Loucy (cell line): Measurements from ENCODE around the gene PKNOX2.
A peak's percentile ranks its signal among the peaks of the same experiment; 100 is the strongest.

Experiments used
- H2AFZ ChIP-seq: fragments of 200-600 bp; sonication (generic); 2 replicates; pipeline ENCODE4 v1.6.0; 2016; ENCODE audit warnings: antibody characterized with exemption, mild to moderate bottlenecking, low read length, moderate library complexity
- H3F3A ChIP-seq: fragments of 200-600 bp; 2 replicates; pipeline ENCODE4 v1.6.0; 2016; ENCODE audit warnings: antibody characterized with exemption, low read depth, mild to moderate bottlenecking
- H3K27me3 ChIP-seq: fragments of 200-600 bp; sonication (generic); 2 replicates; pipeline ENCODE4 v1.6.1; 2014; ENCODE audit warnings: low read length, mild to moderate bottlenecking; ENCODE audit not compliant: insufficient read depth, poor library complexity, severe bottlenecking
- H3K36me3 ChIP-seq: fragments of 200-600 bp; sonication (generic); 2 replicates; pipeline ENCODE4 v1.6.1; 2016; ENCODE audit warnings: low read length; ENCODE audit not compliant: insufficient read depth
- H3K4me1 ChIP-seq: fragments of 200-600 bp; sonication (generic); 2 replicates; pipeline ENCODE4 v1.5.1; 2014; ENCODE audit warnings: low read length, mild to moderate bottlenecking; ENCODE audit not compliant: insufficient read depth, poor library complexity, severe bottlenecking
- H3K4me2 ChIP-seq: fragments of 200-600 bp; sonication (generic); 2 replicates; pipeline ENCODE4 v1.6.0; 2014; ENCODE audit warnings: antibody characterized with exemption, low read length, low read depth, mild to moderate bottlenecking; ENCODE audit not compliant: poor library complexity, severe bottlenecking
- H3K4me3 ChIP-seq: fragments of 200-600 bp; sonication (generic); 2 replicates; pipeline ENCODE4 v1.5.1; 2014; ENCODE audit warnings: low read length, mild to moderate bottlenecking, mixed read lengths; ENCODE audit not compliant: poor library complexity, severe bottlenecking
- H3K79me2 ChIP-seq: fragments of 200-600 bp; sonication (generic); 2 replicates; pipeline ENCODE4 v1.6.1; 2014; ENCODE audit warnings: low read length; ENCODE audit not compliant: insufficient read depth
- H3K9ac ChIP-seq: fragments of 200-600 bp; sonication (generic); 2 replicates; pipeline ENCODE4 v1.6.0; 2014; ENCODE audit warnings: mild to moderate bottlenecking, low read depth, low read length, moderate library complexity; ENCODE audit not compliant: poor library complexity, severe bottlenecking
- H3K9me2 ChIP-seq: fragments of 200-600 bp; sonication (generic); replicated peaks from 2 replicates; pipeline ENCODE4 v1.6.1; 2016; ENCODE audit warnings: low read depth, low read length, mixed read lengths
- H3K9me3 ChIP-seq: fragments of 200-600 bp; sonication (generic); 2 replicates; pipeline ENCODE4 v1.6.1; 2014; ENCODE audit warnings: mild to moderate bottlenecking, antibody characterized with exemption, low read length, low read depth; ENCODE audit not compliant: insufficient read depth
- H4K20me1 ChIP-seq: fragments of 200-600 bp; sonication (generic); 2 replicates; pipeline ENCODE4 v1.6.0; 2014; ENCODE audit warnings: antibody characterized with exemption, low read length, mild to moderate bottlenecking; ENCODE audit not compliant: insufficient read depth, poor library complexity, severe bottlenecking
- EZH2phosphoT487 ChIP-seq: fragments of 200-600 bp; IDR thresholded peaks from 2 replicates; pipeline ENCODE4 v1.6.1; 2018; ENCODE audit warnings: antibody characterized with exemption, mild to moderate bottlenecking, moderate library complexity, borderline replicate concordance
- TF ChIP-seq, protein P1 (sequence below): fragments of 200-600 bp; sonication (generic); conservative IDR thresholded peaks from 2 replicates; pipeline ENCODE4 v1.5.1; 2014; ENCODE audit warnings: mild to moderate bottlenecking, antibody characterized with exemption, low read length

PKNOX2 gene

DNA sequence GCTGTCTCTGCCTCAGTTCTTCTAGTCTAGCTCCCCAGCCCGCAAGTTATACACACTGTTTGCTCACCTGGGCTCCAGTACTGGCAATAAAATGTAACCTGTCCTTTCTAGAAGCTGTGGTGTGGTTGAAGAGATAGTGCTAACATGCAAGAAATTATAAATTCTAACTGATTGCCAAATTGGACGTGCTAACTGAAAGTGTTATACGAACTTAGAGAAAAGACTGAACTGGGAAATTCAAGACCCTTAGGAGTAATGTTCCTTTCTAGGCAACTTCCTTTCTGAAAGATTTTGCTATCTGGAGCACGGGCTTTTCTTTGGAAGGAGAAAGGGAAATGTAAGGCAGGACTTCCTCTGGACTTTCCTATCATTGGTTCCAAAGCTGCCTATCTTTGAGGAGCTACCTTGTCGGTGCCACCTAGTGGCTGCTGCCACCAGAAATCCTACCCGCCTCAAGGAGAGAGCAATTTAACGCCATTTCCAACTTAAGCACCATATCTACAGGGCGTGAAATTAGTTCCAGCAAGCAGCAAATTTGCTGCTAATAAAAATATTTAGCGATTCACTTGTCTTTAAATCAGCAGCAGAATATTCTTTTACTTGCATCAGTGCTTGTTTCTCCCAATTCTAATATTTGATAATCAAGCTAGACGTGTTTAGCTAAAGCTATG lies 40.5 kb upstream of the PKNOX2 start:
- Histone ChIP-seq H3K9ac (no peak overlapping the region), H3K4me1 (no peaks in the 10 kb centered on the region), H3K79me2 (no peaks in the 10 kb centered on the region), H3K4me3 (peak overlapping the region; percentile 48), H3F3A (no peaks in the 10 kb centered on the region), H3K9me2 (no peaks in the 10 kb centered on the region), H4K20me1 (no peaks in the 10 kb centered on the region), H2AFZ (peak overlapping the region; percentile 87), H3K36me3 (no peaks in the 10 kb centered on the region), H3K9me3 (no peaks in the 10 kb centered on the region), H3K4me2 (peak overlapping the region; percentile 36), H3K27me3 (peaks cover 87% of the 10 kb centered on the region)
- no peak for TF ChIP-seq EZH2phosphoT487
- TF ChIP-seq, protein P1, sequence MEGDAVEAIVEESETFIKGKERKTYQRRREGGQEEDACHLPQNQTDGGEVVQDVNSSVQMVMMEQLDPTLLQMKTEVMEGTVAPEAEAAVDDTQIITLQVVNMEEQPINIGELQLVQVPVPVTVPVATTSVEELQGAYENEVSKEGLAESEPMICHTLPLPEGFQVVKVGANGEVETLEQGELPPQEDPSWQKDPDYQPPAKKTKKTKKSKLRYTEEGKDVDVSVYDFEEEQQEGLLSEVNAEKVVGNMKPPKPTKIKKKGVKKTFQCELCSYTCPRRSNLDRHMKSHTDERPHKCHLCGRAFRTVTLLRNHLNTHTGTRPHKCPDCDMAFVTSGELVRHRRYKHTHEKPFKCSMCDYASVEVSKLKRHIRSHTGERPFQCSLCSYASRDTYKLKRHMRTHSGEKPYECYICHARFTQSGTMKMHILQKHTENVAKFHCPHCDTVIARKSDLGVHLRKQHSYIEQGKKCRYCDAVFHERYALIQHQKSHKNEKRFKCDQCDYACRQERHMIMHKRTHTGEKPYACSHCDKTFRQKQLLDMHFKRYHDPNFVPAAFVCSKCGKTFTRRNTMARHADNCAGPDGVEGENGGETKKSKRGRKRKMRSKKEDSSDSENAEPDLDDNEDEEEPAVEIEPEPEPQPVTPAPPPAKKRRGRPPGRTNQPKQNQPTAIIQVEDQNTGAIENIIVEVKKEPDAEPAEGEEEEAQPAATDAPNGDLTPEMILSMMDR = peak; percentile 74

DNA sequence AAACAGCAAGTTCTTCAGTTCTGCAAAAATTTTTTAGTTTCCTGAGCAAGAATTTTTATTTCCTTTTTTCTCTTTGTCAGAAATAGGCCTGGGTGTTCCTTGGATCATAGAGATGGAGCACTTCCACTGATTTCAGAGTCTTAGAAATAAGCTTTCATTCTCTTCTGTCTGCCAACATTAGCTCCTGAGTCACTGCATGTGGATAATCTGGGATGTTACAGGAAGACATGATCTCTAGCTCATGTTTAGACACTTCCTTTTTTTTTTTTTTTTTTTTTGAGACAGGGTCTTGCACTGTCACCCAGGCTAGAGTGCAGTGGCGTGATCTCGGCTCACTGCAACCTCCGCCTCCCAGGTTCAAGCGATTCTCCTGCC lies 39.9 kb upstream of the PKNOX2 start:
- Histone ChIP-seq H3K4me2 (no peak overlapping the region), H3K27me3 (peaks cover 87% of the 10 kb centered on the region), H3F3A (no peaks in the 10 kb centered on the region), H3K79me2 (no peaks in the 10 kb centered on the region), H3K36me3 (no peaks in the 10 kb centered on the region), H3K9me2 (no peaks in the 10 kb centered on the region), H3K4me3 (no peak overlapping the region), H3K9ac (no peak overlapping the region), H2AFZ (no peak overlapping the region; the same call in 1 of the 2 replicates), H3K9me3 (no peaks in the 10 kb centered on the region), H3K4me1 (no peaks in the 10 kb centered on the region), H4K20me1 (no peaks in the 10 kb centered on the region)
- no peak for TF ChIP-seq EZH2phosphoT487
- TF ChIP-seq, protein P1 = no peak

DNA sequence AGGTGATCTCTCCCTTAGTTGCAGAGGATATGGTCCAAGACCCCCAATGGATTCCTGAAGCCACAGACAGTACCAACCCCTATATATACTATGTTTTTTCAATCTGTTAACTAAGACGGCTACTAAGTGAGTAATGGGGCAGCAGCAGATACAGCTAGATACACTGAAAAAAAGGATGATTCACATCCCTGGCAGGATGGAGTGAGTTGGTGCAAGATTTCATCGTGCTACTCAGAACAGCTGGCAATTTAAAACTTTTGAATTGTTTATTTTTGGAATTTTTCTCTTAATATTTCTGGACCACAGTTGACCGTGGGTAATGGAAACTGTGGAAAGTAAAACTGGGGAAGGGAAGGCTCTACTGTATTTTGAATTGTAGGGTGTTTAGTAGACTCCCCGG lies 36.1 kb upstream of the PKNOX2 start:
- Histone ChIP-seq H3K9me3 (no peaks in the 10 kb centered on the region), H2AFZ (no peak overlapping the region), H3K9ac (no peak overlapping the region), H3K4me3 (no peak overlapping the region), H3F3A (no peaks in the 10 kb centered on the region), H3K27me3 (peaks cover 54% of the 10 kb centered on the region), H4K20me1 (no peaks in the 10 kb centered on the region), H3K4me2 (no peak overlapping the region), H3K9me2 (no peaks in the 10 kb centered on the region), H3K36me3 (no peaks in the 10 kb centered on the region), H3K4me1 (no peaks in the 10 kb centered on the region), H3K79me2 (no peaks in the 10 kb centered on the region)
- TF ChIP-seq, protein P1 = no peak
- TF ChIP-seq EZH2phosphoT487 = no peak
